Measurements from ENCODE around the gene NOVA1.
A peak's percentile ranks its signal among the peaks of the same experiment; 100 is the strongest.

Gene NOVA1

DNA sequence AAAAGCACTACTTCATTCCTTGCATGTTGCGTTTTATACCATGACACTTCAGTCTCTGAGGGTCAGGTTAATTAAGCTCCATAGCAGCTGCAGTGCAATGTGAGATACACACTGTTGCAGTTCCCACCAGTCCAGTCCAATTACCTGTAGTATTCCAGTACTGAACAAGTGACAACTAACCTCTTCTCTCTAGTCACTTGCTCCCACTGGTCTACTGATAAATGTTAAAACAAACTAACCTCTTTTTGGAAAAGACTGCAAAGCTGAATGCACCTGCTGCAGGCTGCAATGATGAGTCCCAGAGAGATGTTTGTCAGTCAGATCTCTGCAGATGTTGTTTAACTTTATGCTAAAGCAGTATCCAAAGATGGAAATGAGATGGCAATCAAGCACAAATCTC is 7.9 kb downstream of the NOVA1 start:
- DNase-seq = no peak

DNA sequence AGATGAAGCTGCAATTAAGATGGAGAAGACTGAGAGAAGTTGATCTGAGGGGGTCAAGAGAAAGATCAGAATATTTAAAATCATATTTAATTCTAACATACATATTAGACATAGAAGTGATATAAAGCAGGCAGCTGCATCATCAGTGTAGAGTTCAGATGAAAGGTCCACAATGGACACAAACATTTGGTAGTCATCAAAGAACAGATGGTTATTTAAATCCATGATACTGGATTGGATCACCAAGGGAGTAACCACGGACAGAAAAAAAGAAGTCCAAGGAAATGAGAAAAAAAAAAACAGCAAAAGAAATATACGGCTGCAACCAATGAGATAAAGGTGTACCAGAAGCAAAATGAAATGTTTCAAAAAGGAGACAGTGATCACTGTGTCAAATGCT is 20.1 kb downstream of the NOVA1 start:
- DNase-seq = no peak

DNA sequence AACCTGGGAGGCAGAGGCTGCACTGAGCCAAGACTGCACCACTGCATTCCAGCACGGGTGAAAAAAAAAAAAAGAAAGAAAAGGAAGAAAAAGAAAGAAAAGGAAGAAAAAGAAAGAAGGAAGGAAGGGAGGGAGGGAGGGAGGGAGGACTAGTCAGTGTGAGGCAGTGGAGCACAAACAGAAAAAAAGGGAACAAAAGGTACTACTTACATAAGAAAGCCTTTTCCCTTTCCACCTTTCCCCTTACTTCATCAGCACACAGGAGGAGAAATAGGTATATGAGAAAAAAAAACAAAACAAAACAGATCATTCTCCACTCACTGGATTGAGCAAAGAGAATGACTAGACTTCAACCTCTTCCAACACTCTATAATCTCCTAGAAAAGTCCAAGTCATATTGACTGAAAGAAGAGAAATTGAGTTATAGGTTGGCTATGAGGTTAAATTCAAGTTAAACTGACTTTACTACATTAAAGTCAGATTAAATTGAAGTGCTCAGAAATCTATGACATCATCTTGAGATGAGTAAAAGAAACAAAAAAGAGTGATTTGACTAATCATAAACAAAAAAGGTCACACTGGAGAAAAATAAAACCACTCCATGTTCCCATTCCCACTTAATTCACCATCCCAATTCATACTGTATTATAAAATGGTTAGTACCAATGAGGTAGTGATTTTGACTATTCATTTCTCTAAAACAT is 43.6 kb downstream of the NOVA1 start:
- no peak for DNase-seq

DNA sequence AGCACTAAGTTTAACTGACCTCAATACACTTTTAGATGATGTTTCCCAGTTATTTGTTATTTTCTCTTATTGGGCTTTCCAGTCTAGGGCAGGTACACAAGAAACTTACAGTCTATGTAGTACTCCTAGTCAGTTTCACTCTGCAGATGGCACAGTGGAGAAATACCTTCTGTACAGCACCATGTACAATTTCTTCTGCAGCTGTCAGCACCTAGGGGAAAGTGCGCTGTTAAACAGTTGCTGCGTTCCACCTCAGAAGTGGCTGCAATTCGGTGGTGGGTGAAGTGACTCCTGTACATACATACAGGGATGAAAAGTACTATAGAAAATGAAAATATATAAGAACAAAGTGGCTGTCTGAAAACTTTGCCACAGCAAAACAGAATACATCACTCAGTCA is 48.3 kb downstream of the NOVA1 start:
- no peak for DNase-seq

DNA sequence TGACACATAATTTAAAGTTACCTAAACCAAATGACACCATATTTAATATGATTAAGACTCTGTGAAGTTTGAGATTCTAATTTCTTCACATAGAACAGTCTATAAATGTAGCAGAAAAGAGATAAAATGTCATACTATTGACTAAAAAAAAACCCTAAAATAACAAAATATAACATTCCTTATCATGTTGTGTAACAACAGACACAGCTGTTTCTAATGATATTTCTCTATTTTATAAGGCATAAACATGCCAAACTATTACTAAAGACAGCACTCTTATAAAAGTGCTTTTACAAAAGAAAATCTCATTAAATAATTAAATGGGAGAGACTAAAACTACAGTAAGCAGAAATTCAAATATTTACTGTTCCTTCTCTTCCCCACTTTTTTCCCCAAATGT is 49.4 kb downstream of the NOVA1 start:
- DNase-seq = no peak

DNA sequence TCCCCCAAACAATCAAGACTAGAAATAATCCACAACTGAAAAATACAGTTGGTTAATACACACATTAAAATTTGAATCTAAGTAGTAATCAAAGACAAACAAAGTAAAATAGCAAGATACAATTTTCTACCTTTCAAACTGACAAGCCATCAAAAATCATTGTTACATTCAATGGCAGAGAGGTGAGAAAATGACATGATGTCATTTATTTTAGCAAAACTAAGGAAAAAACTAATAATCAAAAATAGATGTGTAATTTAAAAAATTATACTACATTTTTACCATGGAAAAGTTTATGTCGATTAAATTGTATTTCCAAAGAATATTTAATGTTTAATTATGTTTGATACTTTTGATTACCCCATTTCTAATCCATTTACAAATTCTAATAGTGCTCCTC is 59.7 kb downstream of the NOVA1 start:
- DNase-seq = no peak

DNA sequence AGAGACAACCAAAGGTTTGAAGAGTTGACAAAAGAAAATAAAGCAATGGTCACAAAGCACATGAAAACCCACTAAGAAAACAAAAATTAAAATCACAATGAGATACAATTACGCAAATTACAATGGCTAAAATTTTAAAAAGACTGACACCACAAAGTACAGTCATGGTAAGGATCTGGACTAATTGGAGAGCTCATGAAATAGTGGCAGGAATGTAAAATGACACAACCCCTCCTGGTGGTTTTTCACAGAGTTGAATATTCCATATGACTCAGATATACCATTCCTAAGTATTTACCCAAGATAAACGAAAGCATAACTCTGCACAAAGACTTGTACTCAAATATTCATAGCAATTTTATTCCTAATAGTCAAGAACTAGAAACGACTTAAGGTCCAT is 65.9 kb downstream of the NOVA1 start:
- DNase-seq = peak; percentile 39

DNA sequence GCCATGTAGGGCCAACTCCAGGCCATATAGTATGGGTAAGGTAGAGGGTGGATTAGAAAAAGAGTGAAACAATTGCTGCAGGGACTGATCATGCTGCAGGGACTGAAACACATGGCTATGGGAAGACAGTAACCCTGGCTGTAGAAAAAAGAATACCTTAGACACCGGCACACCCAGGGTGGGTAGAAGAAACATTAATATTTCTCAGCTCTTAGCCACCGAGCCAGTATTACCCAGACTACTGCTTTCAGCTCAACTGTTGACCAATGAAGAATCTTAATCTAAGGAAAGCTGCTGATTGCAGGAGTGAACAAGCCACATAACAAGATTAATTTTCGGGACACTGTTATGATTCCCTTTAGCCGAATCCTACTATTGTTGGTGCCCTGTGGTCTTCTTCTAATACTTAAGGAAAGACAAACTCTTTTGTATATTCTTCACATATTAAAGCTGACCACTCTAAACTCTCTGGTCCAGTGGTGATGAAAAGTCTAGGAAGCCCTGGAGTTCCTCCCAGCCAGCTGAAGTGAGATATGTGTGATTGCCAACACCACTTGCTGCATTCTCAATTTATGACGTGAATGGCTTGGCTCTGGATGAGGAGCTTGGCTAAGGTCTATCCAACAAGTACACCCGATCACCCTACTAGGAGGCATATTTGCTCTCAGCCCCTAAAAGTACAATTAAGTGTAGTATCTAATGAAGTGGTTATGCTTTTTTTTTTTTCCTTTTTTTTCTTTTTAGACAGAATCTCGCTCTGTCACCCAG is 69.2 kb downstream of the NOVA1 start:
- no peak for DNase-seq

DNA sequence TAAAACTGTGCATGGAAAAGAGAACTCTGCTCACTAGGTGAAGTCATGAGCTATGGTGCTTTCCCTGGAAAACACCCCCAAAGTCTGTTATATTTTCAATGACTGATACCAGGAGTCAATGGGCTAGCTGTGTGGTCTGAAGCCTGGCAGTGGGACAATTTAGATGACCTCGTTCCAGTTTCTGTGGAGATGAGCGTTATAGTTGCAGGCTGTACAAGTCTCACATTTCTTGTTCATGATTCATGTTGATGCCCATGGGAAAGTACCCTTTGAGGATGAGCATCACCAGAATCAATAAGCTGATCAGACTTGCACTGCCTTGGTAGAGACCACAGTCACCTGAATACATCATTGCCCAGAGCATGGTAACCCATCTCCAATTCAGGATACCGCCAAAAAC is 70.7 kb downstream of the NOVA1 start:
- no peak for DNase-seq

DNA sequence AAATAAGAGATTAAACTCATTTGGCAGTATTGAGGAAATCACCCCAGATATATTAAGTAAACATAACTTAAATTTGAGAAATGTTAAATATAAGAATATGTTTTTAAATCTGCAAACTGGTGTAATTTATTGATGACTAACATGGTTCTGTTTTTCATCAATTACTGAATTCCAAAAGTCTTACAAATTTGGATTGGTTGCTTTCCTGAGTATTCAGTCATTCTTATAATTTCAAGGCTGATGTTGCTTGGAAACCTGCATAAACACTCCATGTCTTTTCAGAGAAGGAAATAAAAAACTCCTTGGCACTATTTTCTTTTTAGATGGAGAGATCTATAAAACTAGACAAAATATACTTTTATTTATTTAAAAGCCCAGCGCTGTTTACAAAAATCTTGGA is 71.7 kb downstream of the NOVA1 start:
- DNase-seq = no peak

DNA sequence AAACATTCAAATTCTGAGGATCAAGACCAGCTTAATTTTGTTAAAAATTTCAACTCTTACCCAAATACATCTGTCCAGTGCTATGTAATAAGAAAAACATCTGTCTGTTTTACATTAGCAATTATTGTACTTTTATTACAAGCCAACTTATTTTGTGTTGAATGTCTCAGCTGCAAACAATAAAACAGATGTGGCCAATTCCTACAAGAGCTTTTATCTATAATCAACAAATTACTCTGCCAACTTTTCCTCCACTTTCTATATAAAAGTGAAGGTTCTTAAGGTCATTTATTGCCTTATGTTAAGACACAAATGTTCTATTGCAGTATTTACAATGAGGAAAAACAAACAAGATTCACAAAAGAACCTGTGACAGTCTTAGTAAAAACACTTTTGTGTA is 72.7 kb downstream of the NOVA1 start:
- no peak for DNase-seq

DNA sequence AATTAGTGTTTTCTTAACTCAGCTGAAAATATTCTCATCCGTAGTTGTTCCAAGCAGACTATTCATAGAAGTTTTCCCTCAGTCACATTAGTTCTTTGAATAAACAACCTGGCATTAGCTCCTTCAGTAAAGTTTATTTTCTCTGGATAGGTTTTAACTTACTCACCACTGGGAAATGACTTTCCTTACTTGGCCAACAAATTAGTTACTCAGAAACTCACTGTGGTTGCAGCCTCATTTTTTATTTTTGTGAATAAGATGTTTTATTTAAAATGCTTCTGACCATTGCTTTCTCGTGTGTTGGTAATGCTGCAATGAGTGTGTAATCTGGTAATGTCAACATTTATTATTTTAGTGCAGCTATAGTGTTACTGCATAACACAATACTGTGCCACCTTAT is 74.9 kb downstream of the NOVA1 start:
- no peak for DNase-seq

DNA sequence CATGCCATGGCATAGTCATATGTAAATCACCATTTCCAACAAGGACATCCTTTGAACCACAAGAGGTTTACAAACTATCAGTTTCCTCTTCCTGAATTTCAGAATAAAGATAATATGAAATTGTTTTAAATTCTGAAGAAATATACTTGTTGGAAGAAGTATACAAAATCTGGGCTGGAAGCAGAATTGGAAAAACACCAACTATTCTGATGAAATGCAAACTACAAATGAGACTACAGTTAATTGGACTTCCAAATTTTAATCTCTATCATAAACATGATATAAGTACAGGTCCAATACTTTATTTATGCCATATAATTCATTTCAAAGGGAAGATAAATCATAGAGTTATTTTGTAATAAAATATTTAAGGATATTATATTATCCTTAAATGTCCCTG is 80.1 kb downstream of the NOVA1 start:
- DNase-seq = no peak

DNA sequence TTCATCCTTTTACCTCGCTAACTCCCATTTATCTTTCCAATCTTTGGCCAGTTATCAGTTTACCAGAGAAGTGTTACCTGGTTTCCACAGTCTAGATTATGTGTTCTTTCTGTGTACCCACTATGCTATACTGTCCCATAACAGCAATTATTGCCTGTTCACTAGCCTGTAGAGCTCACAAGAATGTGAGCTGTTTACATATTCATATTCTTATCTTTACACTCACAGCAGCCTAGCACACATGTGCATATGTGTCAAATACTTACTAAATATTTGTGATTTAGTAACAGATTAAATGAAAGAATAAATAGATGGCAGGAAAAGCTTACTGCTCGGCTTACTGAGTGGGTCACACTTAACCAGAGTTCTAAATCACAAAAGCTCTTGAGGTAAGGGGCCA is 97.8 kb downstream of the NOVA1 start:
- DNase-seq = no peak

DNA sequence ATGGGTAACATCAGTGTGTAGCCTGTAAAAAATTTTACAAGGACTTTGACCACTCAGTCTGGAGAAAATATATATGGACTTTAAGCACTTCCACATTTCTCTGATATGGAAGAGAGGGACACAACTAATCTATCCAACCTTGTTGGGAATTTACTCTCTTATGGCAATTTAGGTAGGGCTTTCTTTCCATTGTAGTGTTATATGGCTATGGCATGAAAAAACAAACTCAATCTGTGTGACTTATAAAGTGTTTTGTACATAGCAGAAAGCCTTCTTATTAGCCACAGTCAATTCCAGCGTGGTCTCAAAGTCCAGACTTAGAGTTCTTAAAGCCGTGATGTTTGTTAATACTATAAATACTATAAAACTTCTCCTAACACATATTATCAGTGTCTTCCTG is 98.3 kb downstream of the NOVA1 start:
- no peak for DNase-seq

DNA sequence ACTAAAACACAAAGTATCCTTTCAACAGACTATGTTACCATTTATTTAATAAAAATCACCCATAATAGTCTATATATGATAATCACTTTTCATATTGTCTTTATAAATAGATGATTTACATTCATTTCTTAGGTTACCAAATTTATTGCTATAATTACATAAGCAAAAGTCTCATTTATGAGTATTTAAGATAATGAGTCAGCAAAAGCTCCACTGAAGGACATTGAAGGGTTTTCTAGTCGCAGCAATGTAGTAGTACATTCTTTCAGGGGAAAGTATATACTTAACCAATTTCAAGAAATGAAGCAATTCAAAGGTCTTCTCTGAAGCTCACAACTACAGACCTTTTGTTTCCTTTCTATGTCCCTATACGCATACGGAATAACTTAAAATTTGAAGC is 110.9 kb downstream of the NOVA1 start:
- peak; percentile 7 for DNase-seq

DNA sequence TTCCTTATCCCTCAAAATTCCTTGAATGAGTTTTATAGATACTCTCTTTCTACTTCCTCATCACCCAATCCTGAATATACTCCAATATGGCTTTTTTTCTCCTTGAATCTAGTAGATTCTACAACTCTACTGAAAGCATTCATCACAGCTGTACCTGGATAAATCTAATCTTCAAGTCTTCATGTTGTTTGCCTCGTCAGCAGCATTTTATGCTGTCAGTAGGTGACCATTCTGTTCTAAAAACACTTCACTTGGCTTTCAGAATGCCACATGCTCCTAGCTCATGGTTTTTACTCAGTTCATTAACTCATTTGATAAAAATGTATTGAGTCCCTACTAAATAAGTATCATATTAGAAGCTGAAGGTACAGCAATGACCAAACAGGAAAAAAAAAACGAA is 113.3 kb downstream of the NOVA1 start:
- no peak for DNase-seq

DNA sequence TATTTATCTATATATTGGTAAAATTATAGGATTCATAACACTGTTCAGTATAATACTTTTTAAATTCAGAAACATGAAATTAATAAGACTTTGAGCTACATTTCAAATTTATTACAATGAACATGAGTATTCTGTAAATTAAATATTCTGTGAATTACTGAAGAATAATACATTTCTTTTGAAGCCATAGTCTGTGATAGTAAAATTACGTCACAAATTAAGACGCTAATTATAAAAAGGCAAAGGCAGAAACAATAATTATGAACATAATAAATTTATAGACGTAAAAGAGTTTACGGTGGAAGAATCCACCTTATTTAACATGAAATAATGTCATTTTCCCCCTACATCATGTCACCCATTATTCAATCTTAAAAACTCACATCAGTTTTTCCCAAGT is 118.9 kb downstream of the NOVA1 start:
- DNase-seq = no peak

DNA sequence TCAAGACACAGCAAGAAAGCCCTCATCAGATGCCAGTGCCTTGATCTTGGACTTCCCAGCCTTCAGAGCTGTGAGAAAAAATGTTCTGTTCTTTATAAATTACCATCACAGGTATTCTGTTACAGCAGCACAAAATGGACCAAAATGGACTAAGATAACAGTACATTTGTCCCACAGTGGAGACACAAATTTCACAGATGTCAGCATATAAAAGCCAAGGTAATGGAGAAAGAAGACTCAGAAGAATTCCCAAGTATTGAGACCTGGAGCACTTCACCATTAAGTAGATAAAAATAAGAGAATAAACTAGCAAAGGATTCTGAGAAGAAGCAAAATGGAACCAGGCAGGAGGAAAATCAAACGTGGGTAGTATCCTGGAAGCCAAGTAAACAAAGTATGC is 131.0 kb downstream of the NOVA1 start:
- DNase-seq = no peak

DNA sequence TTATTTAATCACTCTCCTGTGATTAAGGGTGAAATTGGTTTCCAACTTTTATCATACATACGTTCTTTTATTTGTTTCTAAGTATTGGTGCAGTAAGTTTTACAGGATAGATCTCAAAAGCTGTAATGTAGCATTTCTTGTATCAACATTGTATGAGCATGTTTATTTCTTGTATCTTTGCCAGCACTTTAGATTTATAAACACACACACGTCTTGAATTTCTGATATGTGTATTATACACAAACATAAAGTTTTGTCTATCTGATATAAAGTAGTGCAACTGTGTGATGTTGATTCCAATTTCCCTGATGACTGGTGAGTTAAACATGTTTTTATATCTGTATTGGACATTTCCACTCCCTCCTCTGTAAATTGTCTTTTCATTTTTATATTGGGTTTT is 134.7 kb downstream of the NOVA1 start:
- no peak for DNase-seq

DNA sequence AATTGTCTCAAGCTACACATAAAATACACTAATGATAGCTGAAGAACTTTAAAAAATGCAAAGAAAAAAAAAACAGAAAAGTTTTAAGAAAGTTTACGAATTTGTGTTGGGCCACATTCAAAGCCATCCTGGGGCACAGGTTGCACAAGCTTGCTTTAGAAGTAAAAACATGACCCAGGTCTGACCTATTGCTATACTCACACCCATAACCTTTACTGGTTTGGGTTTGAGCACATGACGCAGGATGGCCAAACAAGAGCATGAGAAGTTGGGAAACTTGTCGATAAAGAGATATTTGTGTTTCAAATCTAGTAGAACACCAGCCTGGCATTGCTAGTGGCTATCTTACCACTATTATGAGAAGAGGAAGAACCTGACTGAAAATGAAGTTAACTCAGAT is 143.7 kb downstream of the NOVA1 start:
- no peak for DNase-seq

DNA sequence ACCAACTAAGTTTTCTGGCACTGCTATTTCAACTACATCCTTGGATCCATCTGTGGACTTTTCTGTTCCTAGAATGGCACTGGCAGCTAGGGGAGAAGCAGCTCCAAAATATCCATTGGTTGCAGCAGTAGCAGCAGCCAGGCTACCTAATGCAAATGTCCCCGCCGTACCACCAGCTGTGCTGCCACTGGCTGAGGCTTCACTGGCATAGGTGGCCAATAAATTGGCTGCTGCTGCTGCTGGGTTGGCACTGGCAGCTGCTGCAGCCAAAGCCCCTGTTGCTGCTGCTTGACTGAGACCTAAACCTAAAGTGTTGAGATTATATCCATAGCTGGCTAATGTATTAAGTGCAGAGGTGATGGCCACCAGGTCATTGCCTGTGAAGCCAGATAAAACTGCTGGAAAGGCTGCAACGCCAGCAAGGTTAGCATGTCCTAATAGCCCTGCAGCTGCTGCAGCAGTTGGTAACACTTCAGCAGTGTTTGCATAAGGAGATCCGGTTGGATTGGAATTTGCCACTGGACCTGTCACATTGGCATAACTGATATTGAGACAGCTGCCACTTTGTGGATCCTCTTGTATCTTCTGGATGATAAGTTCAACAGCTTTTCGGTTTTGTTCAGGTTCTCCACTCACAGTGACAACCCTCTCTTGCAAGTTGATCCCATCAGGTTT is 149.5 kb downstream of the NOVA1 start:
- DNase-seq = peak; percentile 97

DNA sequence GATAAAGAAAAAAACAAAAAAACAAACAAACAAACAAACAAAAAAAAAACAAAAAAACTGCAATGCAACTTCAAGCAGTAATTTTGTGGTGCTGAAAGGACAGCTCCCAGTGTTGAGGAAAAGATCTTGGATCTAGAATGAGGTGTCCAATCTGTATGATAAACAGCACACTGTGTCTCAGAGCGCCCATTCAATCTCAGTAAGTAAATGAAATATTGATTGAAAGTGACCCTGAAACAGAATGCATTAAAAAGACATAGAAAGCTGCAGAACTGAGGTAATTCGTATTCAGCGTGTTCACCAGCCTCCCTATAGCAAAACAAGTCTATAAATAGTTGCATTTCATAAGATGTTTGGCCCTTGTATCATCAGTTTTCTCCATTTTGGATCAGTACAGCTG is 153.0 kb downstream of the NOVA1 start:
- DNase-seq = peak; percentile 17

DNA sequence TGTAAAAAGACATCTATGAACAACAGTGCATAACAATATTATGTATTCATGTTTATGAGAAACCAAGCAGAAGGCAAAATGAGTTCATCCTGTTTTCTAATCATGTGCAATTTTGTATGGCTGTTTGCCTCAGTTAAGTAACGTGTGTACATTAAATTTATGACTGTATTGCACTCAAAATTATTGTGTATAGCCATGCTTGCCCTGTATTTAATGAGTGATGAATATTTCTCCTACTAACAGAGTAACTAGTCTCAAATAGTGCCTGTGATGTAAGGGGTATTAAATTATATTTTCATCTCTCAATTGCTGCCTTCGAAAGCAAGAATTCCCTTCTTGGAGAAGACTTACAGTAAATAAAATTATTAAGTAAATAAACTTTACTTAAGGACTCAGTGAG is 154.2 kb downstream of the NOVA1 start:
- DNase-seq = no peak

Measured in DMS53 (cell line).